GM18907 (cell line): ENCODE data around the gene CD99.
"Not testable (repeated sequence)": the region's sequence is repeated elsewhere in the genome, so short reads cannot be mapped to it uniquely, and the experiment has no call there.

ENCODE experiments used
- ATAC-seq: cut with Tn5 transposase; IDR thresholded peaks from one replicate; pipeline ENCODE4 v1.9.1; 2021; ENCODE audit warnings: mild to moderate bottlenecking, moderate library complexity; ENCODE audit not compliant: unreplicated experiment

The CD99 gene

DNA sequence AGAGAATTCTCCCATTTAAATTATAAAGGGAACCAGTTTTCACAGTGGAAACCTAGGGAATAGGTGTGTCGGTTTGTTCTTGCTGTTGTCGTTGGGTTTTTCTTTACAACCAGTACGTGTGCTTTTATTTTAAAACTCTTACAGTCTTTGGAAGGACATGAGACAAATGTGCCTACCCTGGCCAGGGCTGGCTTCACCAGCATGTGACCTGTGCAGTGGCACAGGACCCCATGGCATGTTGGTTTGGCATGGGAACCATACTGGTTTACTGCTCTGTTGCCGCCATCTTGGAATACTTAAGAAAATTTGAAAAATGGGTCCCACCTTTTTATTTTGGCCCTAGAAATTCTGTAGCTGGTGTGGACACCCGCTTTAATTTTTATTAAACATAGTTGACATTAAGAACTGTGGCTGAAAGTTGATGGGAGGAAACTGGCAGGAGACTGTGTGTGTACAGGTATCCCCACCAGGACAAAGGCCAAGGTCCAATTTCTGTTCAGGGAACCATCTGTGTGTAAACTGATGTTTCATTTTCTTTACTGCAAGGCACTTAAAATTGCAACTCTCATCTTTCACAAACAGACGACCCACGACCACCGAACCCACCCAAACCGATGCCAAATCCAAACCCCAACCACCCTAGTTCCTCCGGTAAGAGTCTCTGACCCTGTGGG lies 28.8 kb downstream of the CD99 start:
- ATAC-seq = no peak

- no peak for ATAC-seq
Observed at GRCh38 chrX:2723286-2723879, 32.3 kb downstream of the CD99 start.

GRCh38 chrX:2727264-2727663 lies 36.2 kb downstream of the CD99 start:
- ATAC-seq = not testable (repeated sequence)

DNA sequence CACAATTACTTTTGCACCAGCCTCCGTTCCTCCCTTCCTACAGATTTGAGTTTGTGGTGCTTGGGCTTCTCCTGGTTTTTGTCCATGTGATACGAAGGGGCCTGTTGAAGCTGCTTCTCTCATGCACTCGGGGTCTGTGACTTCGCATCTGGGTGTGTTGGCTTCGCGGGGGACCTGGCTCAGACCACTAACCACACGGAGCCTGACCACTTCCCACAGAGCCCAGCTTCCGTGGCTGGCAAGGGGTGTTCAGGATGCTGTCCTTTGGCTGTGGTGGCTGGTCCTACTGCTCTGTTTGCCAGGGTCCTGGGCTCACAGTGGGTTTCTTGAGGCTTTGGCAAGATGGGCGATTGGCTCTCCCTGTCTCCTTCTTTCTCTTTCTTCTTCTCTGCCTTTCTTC lies 41.0 kb downstream of the CD99 start:
- ATAC-seq = no peak

DNA sequence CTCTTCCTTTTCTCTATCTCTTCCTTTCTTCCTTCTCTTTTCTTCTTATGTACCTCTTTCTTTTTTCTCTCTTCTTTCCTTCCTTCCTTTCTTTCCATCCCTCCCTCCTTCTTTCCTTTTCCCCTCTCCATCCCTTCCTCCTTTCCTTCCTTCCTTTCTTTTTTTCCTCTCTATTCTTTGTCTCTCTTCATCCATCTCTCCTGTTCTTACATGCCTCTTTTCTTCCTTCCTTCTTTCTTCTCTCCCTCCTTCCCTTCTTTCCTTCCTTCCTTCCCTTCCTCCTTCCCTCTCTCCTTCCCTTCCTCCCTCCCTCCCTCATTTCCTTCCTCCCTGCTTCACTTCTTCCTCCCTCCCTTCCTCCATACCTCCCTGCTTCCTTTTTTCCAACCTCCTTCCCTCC lies 41.6 kb downstream of the CD99 start:
- no peak for ATAC-seq

DNA sequence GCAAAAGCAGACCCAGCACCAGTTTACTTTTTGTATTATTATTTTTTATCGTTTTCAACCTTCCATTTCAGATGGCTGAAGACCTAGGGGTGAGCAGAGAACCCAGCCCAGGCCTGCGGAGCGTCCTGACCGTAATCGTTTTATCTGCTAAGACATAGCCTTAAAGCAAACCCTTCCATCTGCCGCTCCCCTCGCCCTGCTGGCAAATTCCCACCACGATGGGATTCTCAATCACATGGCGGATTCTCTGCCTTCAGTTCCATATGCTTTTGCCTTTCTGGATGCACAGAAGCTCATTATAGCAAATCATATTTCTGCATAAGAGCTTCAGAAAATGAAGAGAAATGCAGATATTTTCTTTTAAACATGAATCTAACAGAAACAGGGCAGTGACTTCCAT lies 42.2 kb downstream of the CD99 start:
- no peak for ATAC-seq

DNA sequence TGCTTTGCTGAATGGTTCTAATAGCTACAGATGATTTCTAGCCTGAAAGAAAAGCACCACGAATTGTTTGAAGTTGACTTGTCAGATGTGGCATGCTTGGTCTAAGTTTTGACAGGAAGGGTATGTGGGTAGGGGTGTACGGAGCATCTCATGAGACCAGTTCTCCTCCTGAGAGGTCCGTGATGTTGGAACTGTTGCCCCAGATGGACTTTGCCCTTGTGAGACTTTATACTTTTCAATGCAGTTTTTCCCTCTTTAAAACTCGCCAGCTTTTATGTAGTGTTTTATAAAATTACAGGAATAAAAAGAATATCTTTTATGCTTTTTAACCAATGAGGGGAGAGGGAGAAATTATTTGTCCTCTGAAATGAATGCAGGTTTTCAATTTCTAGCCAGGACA lies 44.2 kb downstream of the CD99 start:
- ATAC-seq = no peak

DNA sequence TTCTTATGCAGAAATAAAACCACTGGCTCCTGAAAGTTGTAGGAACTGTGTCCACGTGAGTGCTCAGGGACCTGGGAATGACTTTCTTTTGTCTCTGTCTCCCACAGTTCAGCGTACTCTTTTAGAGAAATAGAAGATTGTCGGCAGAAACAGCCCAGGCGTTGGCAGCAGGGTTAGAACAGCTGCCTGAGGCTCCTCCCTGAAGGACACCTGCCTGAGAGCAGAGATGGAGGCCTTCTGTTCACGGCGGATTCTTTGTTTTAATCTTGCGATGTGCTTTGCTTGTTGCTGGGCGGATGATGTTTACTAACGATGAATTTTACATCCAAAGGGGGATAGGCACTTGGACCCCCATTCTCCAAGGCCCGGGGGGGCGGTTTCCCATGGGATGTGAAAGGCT lies 49.6 kb downstream of the CD99 start:
- ATAC-seq = no peak

DNA sequence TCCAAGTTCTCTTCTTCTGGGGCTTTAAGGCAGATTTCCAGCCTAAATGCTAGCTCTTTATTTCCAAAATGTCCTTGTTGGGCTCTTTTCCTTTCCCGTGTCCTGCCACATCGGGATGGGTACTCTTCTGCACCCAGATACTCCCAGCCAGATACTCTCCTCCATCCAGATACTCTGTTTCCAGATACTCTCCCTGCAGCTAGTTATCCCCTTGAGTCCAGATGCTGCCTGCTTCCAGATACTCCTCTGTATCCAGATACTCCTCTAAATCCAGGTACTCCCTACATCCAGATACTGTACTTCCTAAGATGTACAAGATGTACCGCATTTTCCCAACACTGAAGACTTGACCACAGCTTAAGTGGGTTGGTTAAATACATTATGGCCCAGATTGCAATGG lies 50.3 kb downstream of the CD99 start:
- no peak for ATAC-seq

- ATAC-seq = not testable (repeated sequence)
Observed at GRCh38 chrX:2746250-2746649, 55.2 kb downstream of the CD99 start.

DNA sequence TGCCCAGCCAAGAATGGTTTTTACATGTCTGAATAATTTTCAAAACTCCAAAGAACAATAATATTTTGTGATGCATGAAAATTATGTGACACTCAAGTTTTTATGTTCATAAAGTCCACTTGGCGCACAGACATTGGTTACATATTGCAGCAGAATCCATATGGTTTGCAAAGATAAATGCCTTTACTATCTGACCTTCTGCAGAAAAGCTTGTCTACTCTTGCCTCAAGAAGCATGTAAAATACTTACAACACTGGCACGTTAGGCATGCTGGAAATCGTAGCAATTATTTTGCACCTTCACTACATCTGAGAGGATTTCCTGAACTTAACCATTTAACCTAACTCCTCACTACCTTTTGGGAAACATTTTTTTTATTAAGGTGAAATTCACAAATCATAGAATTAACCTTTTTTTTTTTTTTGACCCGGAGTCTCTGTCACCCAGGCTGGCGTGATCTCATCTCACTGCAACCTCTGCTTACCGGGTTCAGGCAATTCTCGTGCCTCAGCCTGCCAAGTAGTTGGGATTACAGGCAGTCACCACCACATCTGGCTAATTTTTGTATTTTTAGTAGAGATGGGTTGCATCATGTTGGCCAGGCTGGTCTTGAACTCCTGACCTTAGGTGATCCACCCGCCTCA lies 57.2 kb downstream of the CD99 start:
- no peak for ATAC-seq

DNA sequence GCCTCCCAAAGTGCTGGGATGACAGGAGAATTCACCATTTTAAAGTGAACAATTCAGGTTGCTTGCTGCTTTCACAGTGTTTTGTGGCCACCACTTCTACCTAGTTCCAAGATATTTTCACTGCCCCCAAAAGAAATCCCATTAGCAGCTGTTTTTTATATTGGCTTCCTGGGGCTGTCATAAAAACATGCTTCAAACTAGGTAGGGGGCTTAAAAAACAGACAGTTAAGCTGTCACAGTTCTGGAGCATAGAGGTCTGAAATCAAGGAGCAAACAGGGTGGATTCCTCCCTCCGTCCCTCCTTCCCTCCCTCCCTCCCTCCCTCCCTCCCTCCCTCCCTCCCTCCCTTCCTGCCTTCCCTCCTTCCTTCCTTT lies 57.7 kb downstream of the CD99 start:
- no peak for ATAC-seq

GRCh38 chrX:2751291-2751690 lies 60.2 kb downstream of the CD99 start:
- ATAC-seq = no peak

- ATAC-seq = not testable (repeated sequence)
Observed at GRCh38 chrX:2751874-2752300, 60.8 kb downstream of the CD99 start, which contains the start of gene XG. XG (plus strand) TSS chrX:2752040; CDS start chrX:2752275, 235 bp downstream.

- not testable (repeated sequence) for ATAC-seq
Observed at GRCh38 chrX:2752441-2752840, 61.3 kb downstream of the CD99 start.

GRCh38 chrX:2755163-2755715 lies 64.1 kb downstream of the CD99 start:
- not testable (repeated sequence) for ATAC-seq

DNA sequence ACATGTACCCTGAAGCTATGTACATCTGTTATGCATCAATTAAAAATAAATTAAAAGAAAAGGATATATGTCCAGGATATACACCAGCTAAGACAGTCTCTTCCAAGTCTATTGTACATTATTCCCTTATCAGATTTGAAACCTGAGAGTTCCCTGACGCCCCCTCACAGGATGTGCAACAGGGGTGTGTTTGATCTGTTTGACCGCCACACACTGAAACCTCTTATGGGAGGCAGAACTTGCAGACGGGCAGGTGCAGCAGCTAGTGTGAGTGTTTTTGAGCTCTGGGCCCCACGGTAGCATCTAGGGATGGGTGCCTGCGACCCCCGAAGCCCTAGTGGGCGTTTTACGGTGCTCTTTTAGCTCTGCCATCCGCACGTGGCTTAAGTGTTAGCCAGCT lies 65.5 kb downstream of the CD99 start:
- ATAC-seq = no peak

DNA sequence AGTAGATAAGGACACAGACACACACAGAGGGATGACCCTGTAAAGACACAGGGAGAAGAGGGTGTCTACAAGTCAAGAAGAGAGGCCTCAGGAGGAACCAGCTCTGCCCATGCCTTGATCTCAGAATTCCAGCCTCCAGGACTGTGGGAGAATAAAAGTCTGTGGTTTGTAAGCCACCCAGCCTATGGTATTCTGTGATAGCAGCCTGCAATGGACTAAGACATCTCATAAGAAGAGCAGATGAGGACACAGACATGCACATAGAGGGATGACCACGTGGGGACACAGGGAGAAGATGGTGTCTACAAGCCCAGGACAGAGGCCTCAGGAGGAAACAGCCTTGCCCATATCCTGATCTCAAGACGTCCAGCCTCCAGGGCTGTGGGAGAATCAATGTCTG lies 70.2 kb downstream of the CD99 start:
- no peak for ATAC-seq

GRCh38 chrX:2762671-2763070 lies 71.6 kb downstream of the CD99 start:
- ATAC-seq = not testable (repeated sequence)

- not testable (repeated sequence) for ATAC-seq
Observed at GRCh38 chrX:2764766-2765548, 73.9 kb downstream of the CD99 start.

GRCh38 chrX:2765549-2765830 lies 74.4 kb downstream of the CD99 start:
- no peak for ATAC-seq
